ENCODE data around the gene EXOC6B.

GRCh38 chr2:72176281-72176680 is 649.6 kb downstream of the EXOC6B start:
- TF ChIP-seq CTCF (IDR thresholded peaks at IDR 0.05): no peak
- TF ChIP-seq POLR2AphosphoS5 (IDR thresholded peaks at IDR 0.05): no peak
- TF ChIP-seq POLR2A (IDR thresholded peaks at IDR 0.05): no peak

Measured in prostate gland (tissue), 2 donors.